Hematopoietic multipotent progenitor cell treated with erythropoietin and hydrocortisone succinate and interleukin-3 and kit ligand, for 8 days (in vitro differentiated cells): ENCODE measurements around the gene TATDN2.

Source experiments
- DNase-seq: peaks from one replicate; pipeline ENCODE4 v3.0.0-alpha.2; 2015

The TATDN2 gene

GRCh38 chr3:10322352-10322710, 74.1 kb downstream of the TATDN2 start:
- DNase-seq = peak; percentile 56

- no peak for DNase-seq
Measured at GRCh38 chr3:10327592-10327991, 79.3 kb downstream of the TATDN2 start.

GRCh38 chr3:10328460-10329071, 80.3 kb downstream of the TATDN2 start:
- no peak for DNase-seq

- DNase-seq = no peak
Measured at GRCh38 chr3:10329495-10330015, 81.3 kb downstream of the TATDN2 start.

- DNase-seq = no peak
Measured at GRCh38 chr3:10330319-10330718, 82.1 kb downstream of the TATDN2 start.
